Tibial nerve (tissue), 4 donors: ENCODE measurements around the gene COL10A1.

ENCODE experiments used
- EP300 ChIP-seq, 2 donors: sonication (generic); formaldehyde crosslinking; IDR thresholded peaks; one replicate each; pipeline ENCODE4 v1.6.1; 2017; ENCODE audit warnings: antibody characterized with exemption in 2 of 2, mild to moderate bottlenecking in 1 of 2
- POLR2A ChIP-seq, 2 donors: fragments of 450-650 bp; IDR thresholded peaks; one replicate each; pipeline ENCODE4 v1.6.1; 2017; ENCODE audit warnings: antibody characterized with exemption in 2 of 2, mild to moderate bottlenecking in 2 of 2, moderate library complexity in 2 of 2
- TF ChIP-seq, protein P1 (sequence below), 5 experiments: fragments of 200-600 bp in 3 of 5; fragments of 450-650 bp in 2 of 5; sonication (generic) in 3 of 5; IDR thresholded peaks; one replicate each; pipeline ENCODE4 v1.5.1; 2016 to 2019; ENCODE audit warnings: antibody characterized with exemption in 5 of 5, mild to moderate bottlenecking in 3 of 5, moderate library complexity in 2 of 5

DNA sequence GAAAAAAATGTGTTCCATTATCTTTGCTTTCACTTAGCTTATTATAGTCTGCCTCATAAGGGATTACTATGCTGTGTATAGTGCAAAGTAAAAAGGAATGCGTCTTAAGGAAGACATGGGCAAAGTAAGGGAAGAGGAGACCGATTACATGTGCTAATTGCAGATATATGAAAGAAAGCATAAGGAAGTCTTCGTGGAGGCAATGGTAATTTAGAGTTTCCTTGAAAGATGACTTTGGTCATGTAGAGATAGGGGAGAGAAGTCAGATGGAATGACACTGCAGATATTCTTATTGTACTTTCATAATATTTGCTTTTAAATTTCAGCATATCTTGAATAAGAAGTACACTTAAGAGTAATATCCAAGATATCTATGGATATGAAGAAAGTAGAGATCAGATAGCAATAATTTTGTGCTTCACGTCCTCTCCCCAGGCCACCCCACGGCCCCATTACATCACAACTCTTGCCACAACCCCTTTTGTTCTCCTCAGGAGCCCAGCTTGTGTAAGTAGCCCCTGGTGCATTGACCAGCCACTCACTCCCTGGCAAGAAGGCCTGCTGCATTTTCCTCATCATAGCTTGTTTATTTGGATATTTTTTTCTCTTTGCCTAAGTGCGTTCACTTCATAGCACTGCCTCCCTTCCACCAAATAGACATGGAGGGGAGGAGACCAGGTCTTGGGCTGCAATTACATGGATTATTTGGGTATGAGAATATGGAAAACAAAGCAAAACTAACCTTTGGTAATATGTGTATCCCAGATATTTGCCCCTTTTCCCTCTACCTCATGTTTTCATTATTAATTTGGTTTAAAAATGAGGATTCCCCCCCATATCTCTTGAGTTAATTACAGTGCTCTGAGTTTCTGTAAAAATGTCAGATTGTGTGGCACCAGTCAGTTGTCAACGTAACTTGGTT is 30.7 kb upstream of the COL10A1 start:
- TF ChIP-seq, protein P1, sequence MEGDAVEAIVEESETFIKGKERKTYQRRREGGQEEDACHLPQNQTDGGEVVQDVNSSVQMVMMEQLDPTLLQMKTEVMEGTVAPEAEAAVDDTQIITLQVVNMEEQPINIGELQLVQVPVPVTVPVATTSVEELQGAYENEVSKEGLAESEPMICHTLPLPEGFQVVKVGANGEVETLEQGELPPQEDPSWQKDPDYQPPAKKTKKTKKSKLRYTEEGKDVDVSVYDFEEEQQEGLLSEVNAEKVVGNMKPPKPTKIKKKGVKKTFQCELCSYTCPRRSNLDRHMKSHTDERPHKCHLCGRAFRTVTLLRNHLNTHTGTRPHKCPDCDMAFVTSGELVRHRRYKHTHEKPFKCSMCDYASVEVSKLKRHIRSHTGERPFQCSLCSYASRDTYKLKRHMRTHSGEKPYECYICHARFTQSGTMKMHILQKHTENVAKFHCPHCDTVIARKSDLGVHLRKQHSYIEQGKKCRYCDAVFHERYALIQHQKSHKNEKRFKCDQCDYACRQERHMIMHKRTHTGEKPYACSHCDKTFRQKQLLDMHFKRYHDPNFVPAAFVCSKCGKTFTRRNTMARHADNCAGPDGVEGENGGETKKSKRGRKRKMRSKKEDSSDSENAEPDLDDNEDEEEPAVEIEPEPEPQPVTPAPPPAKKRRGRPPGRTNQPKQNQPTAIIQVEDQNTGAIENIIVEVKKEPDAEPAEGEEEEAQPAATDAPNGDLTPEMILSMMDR (IDR thresholded peaks at IDR 0.05): no peak
- TF ChIP-seq POLR2A (IDR thresholded peaks at IDR 0.05) (no peak), EP300 (IDR thresholded peaks at IDR 0.05) (no peak)
